ENCODE measurements around the gene SERTAD1. TPM values are rescaled to one million over a fixed set of nuclear protein-coding genes. Genes with fewer than 3 reads are reported as not detected.

Gene SERTAD1
- total RNA-seq, 1 donor from 2014 or later, result 2.4 TPM

- peak overlapping the region; percentile 46 for H3K4me2 ChIP-seq
- Mint-ChIP-seq H3K4me1 (peaks cover 13% of the 10 kb centered on the region), H3K4me3 (peak overlapping the region; percentile 0), H3K27me3 (ENCODE audit: insufficient read depth, low read depth) (peaks cover 20% of the 10 kb centered on the region), H3K27ac (no peak overlapping the region), H3K9me3 (no peaks in the 10 kb centered on the region), H3K36me3 (no peaks in the 10 kb centered on the region)
- no peaks in the 10 kb centered on the region for H4K20me1 ChIP-seq (ENCODE audit: low read depth)
- peaks cover 21% of the 10 kb centered on the region for H3K27me3 ChIP-seq
- H3K4me1 ChIP-seq, result peaks cover 3% of the 10 kb centered on the region
- H3K36me3 ChIP-seq, result no peaks in the 10 kb centered on the region
- TF ChIP-seq EZH2phosphoT487 (IDR thresholded peaks at IDR 0.05), result no peak
- no peak for TF ChIP-seq EZH2 (IDR thresholded peaks at IDR 0.05)
- no peak for TF ChIP-seq CTCF (IDR thresholded peaks at IDR 0.05)
- H3K27ac ChIP-seq, result no peak overlapping the region
- no peak overlapping the region for H3K9ac ChIP-seq
- no peaks in the 10 kb centered on the region for H3K9me3 ChIP-seq (ENCODE audit: low read depth)
- peak; percentile 84 for DNase-seq (ENCODE audit: low spot score)
- no peak overlapping the region for H2AFZ ChIP-seq (replicated peaks)
- peaks cover 12% of the 10 kb centered on the region for H3F3A ChIP-seq (ENCODE audit: low read depth)
- H3K4me3 ChIP-seq, result no peak overlapping the region
- no peaks in the 10 kb centered on the region for H3K79me2 ChIP-seq (ENCODE audit: low read depth)
These were observed 27.2 kb downstream of the SERTAD1 start for GRCh38 chr19:40398417-40399131.

- Histone ChIP-seq H3K4me2 (no peak overlapping the region), H4K20me1 (ENCODE audit: low read depth) (no peaks in the 10 kb centered on the region), H2AFZ (replicated peaks) (no peak overlapping the region), H3K9ac (no peak overlapping the region), H3F3A (ENCODE audit: low read depth) (peaks cover 8% of the 10 kb centered on the region), H3K79me2 (ENCODE audit: low read depth) (no peaks in the 10 kb centered on the region), H3K4me1 (no peaks in the 10 kb centered on the region), H3K27me3 (peaks cover 21% of the 10 kb centered on the region), H3K36me3 (no peaks in the 10 kb centered on the region), H3K27ac (no peak overlapping the region), H3K4me3 (no peak overlapping the region), H3K9me3 (ENCODE audit: low read depth) (no peaks in the 10 kb centered on the region)
- H3K4me3 Mint-ChIP-seq, result no peak overlapping the region
- no peak overlapping the region for H3K27ac Mint-ChIP-seq
- H3K4me1 Mint-ChIP-seq, result peaks cover 12% of the 10 kb centered on the region
- peaks cover 20% of the 10 kb centered on the region for H3K27me3 Mint-ChIP-seq (ENCODE audit: insufficient read depth, low read depth)
- no peak for DNase-seq (ENCODE audit: low spot score)
- no peaks in the 10 kb centered on the region for H3K9me3 Mint-ChIP-seq
- TF ChIP-seq EZH2phosphoT487 (IDR thresholded peaks at IDR 0.05), result no peak
- no peak for TF ChIP-seq EZH2 (IDR thresholded peaks at IDR 0.05)
- no peak for TF ChIP-seq CTCF (IDR thresholded peaks at IDR 0.05)
- no peaks in the 10 kb centered on the region for H3K36me3 Mint-ChIP-seq
These were observed 28.3 kb downstream of the SERTAD1 start for GRCh38 chr19:40397568-40397906.

- peaks cover 14% of the 10 kb centered on the region for H3K4me1 Mint-ChIP-seq
- H3K9me3 ChIP-seq (ENCODE audit: low read depth), result no peaks in the 10 kb centered on the region
- H3F3A ChIP-seq (ENCODE audit: low read depth), result peaks cover 8% of the 10 kb centered on the region
- no peak overlapping the region for H3K4me3 Mint-ChIP-seq
- no peaks in the 10 kb centered on the region for H3K4me1 ChIP-seq
- H3K9ac ChIP-seq, result no peak overlapping the region
- peaks cover 23% of the 10 kb centered on the region for H3K27me3 Mint-ChIP-seq (ENCODE audit: insufficient read depth, low read depth)
- peaks cover 21% of the 10 kb centered on the region for H3K27me3 ChIP-seq
- no peaks in the 10 kb centered on the region for H3K9me3 Mint-ChIP-seq
- H3K79me2 ChIP-seq (ENCODE audit: low read depth), result no peaks in the 10 kb centered on the region
- no peak overlapping the region for H2AFZ ChIP-seq (replicated peaks)
- no peaks in the 10 kb centered on the region for H4K20me1 ChIP-seq (ENCODE audit: low read depth)
- no peaks in the 10 kb centered on the region for H3K36me3 ChIP-seq
- DNase-seq (ENCODE audit: low spot score), result no peak
- H3K27ac ChIP-seq, result no peak overlapping the region
- H3K4me3 ChIP-seq, result no peak overlapping the region
- no peak overlapping the region for H3K4me2 ChIP-seq
- H3K36me3 Mint-ChIP-seq, result no peaks in the 10 kb centered on the region
- no peak for TF ChIP-seq CTCF (IDR thresholded peaks at IDR 0.05)
- H3K27ac Mint-ChIP-seq, result no peak overlapping the region
These were observed 28.8 kb downstream of the SERTAD1 start for GRCh38 chr19:40396886-40397567.

All from neural progenitor cell (in vitro differentiated cells).